SK-N-SH treated with all-trans-retinoic acid at 6 μM for 48 hours (cell line): ENCODE results near the gene ELAVL1.

Experiments used
- ATAC-seq: fragments of 200-7000 bp; cut with Tn5 transposase; 3 replicates; pipeline ENCODE4 v1.9.1; 2020; ENCODE audit warnings: mild to moderate bottlenecking, moderate library complexity
- ARNTL ChIP-seq: fragments of 450-650 bp; formaldehyde crosslinking; IDR thresholded peaks from 2 replicates; pipeline ENCODE4 v1.5.0; 2020; ENCODE audit warnings: low read depth, mild to moderate bottlenecking, moderate library complexity, borderline replicate concordance
- BACH2 ChIP-seq: fragments of 250-450 bp; sonication (Bioruptor Pico); IDR thresholded peaks from 2 replicates; pipeline ENCODE4 v1.9.0; 2021; ENCODE audit warnings: mild to moderate bottlenecking, borderline replicate concordance
- CSDC2 ChIP-seq: fragments of 250-450 bp; sonication (Bioruptor Pico); IDR thresholded peaks from 2 replicates; pipeline ENCODE4 v1.5.0; 2020; ENCODE audit warnings: mild to moderate bottlenecking, moderate library complexity
- ESRRG ChIP-seq: fragments of 250-450 bp; sonication (Bioruptor Pico); IDR thresholded peaks from 2 replicates; pipeline ENCODE4 v1.6.1; 2021; ENCODE audit warnings: mild to moderate bottlenecking
- GLIS3 ChIP-seq: fragments of 250-450 bp; sonication (Bioruptor Pico); IDR thresholded peaks from 2 replicates; pipeline ENCODE4 v1.5.0; 2020; ENCODE audit warnings: mild to moderate bottlenecking, moderate library complexity
- ISL1 ChIP-seq: fragments of 250-450 bp; sonication (Bioruptor Pico); IDR thresholded peaks from 2 replicates; pipeline ENCODE4 v2.1.2; 2022; ENCODE audit warnings: mild to moderate bottlenecking, moderate library complexity
- POU6F1 ChIP-seq: fragments of 250-450 bp; sonication (Bioruptor Pico); IDR thresholded peaks from 2 replicates; pipeline ENCODE4 v1.8.0; 2021; ENCODE audit warnings: low read depth, mild to moderate bottlenecking, moderate library complexity, borderline replicate concordance
- PPARA ChIP-seq: fragments of 250-450 bp; sonication (Bioruptor Pico); IDR thresholded peaks from 2 replicates; pipeline ENCODE4 v1.5.0; 2020; ENCODE audit warnings: mild to moderate bottlenecking, borderline replicate concordance
- RARB ChIP-seq: fragments of 250-450 bp; sonication (Bioruptor Pico); IDR thresholded peaks from 2 replicates; pipeline ENCODE4 v1.8.0; 2021; ENCODE audit warnings: mild to moderate bottlenecking, moderate library complexity
- SNAI2 ChIP-seq: fragments of 250-450 bp; sonication (Bioruptor Pico); IDR thresholded peaks from 2 replicates; pipeline ENCODE4 v1.5.0; 2020; ENCODE audit warnings: mild to moderate bottlenecking, moderate library complexity
- TCF4 ChIP-seq: fragments of 250-450 bp; sonication (Bioruptor Pico); IDR thresholded peaks from 2 replicates; pipeline ENCODE4 v1.8.0; 2021; ENCODE audit warnings: mild to moderate bottlenecking, moderate library complexity, borderline replicate concordance
- TSHZ2 ChIP-seq: fragments of 250-450 bp; sonication (Bioruptor Pico); IDR thresholded peaks from 2 replicates; pipeline ENCODE4 v1.5.0; 2020; ENCODE audit warnings: mild to moderate bottlenecking, moderate library complexity
- ZC3H10 ChIP-seq: fragments of 250-450 bp; sonication (Bioruptor Pico); IDR thresholded peaks from 2 replicates; pipeline ENCODE4 v1.5.1; 2021; ENCODE audit warnings: mild to moderate bottlenecking, moderate library complexity
- ZFP3 ChIP-seq: fragments of 250-450 bp; sonication (Bioruptor Pico); IDR thresholded peaks from 2 replicates; pipeline ENCODE4 v1.5.0; 2020; ENCODE audit warnings: mild to moderate bottlenecking, moderate library complexity
- ZFP30 ChIP-seq: fragments of 450-650 bp; formaldehyde crosslinking; IDR thresholded peaks from 2 replicates; pipeline ENCODE4 v1.5.0; 2022; ENCODE audit warnings: mild to moderate bottlenecking, moderate library complexity
- ZNF565 ChIP-seq: fragments of 450-650 bp; formaldehyde crosslinking; conservative IDR thresholded peaks from 2 replicates; pipeline ENCODE4 v1.5.0; 2020; ENCODE audit warnings: low read depth, mild to moderate bottlenecking, moderate library complexity
- ZNF70 ChIP-seq: fragments of 450-650 bp; formaldehyde crosslinking; IDR thresholded peaks from 2 replicates; pipeline ENCODE4 v1.5.0; 2020; ENCODE audit warnings: mild to moderate bottlenecking, moderate library complexity
- TF ChIP-seq, protein P1 (sequence below): fragments of 250-450 bp; sonication (Bioruptor Pico); IDR thresholded peaks from 2 replicates; pipeline ENCODE4 v1.5.1; 2020; ENCODE audit warnings: low read depth, mild to moderate bottlenecking, moderate library complexity
- TF ChIP-seq, protein P2 (sequence below): fragments of 250-450 bp; sonication (Bioruptor Pico); IDR thresholded peaks from 2 replicates; pipeline ENCODE4 v1.8.0; 2020; ENCODE audit warnings: mild to moderate bottlenecking, moderate library complexity, borderline replicate concordance
- TF ChIP-seq, protein P3 (sequence below): fragments of 250-450 bp; sonication (Bioruptor Pico); IDR thresholded peaks from 2 replicates; pipeline ENCODE4 v1.5.1; 2021; ENCODE audit warnings: mild to moderate bottlenecking, moderate library complexity

The ELAVL1 gene

DNA sequence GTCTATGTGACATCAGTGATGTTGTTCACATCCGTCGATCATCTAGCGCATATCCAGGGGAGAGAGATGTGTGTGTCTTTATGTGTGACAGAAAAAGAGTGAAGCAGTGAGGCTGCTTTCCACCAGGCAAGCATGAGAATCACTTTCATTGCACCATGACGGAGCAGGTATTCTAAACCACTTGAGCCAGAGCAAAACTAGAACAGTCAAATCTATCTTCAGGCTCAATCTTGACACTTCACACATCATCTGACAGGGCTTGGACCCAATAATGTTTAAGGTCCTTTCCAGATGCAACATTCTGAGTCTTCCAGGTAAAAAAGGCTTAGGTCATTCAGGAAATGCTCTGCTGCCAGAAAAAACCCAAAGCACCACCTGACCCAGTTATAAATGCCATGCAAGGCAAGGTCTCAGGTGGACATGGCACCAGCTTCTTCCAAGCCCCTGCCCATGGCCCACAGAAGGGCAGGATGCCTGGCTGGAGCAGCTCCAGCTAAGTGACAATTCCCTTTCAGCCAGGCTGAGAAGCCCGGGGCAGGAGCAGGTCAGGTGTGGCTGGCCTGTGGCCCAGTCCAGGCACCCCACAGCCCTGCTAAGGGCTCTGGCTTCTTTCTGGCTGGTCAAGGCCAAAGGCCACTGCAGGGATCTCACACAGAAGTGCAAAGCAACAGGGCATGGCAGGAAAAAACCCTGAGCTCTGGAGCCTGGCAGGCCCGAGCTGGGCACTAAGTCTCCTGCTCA, 5.0 kb downstream of the ELAVL1 start (continued):
- TF ChIP-seq, protein P1, sequence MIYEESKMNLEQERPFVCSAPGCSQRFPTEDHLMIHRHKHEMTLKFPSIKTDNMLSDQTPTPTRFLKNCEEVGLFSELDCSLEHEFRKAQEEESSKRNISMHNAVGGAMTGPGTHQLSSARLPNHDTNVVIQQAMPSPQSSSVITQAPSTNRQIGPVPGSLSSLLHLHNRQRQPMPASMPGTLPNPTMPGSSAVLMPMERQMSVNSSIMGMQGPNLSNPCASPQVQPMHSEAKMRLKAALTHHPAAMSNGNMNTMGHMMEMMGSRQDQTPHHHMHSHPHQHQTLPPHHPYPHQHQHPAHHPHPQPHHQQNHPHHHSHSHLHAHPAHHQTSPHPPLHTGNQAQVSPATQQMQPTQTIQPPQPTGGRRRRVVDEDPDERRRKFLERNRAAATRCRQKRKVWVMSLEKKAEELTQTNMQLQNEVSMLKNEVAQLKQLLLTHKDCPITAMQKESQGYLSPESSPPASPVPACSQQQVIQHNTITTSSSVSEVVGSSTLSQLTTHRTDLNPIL = no peak

GRCh38 chr19:7999376-7999775, 6.1 kb downstream of the ELAVL1 start:
- TF ChIP-seq SNAI2 (CRISPR knock-in tag) (no peak), ZNF70 (CRISPR knock-in tag) (no peak), ZC3H10 (CRISPR knock-in tag) (no peak), ARNTL (CRISPR knock-in tag) (no peak), GLIS3 (CRISPR knock-in tag) (no peak), TCF4 (CRISPR knock-in tag) (no peak), CSDC2 (no peak), ESRRG (no peak), BACH2 (CRISPR knock-in tag) (no peak), PPARA (no peak), TSHZ2 (CRISPR knock-in tag) (no peak)
- TF ChIP-seq, protein P2, sequence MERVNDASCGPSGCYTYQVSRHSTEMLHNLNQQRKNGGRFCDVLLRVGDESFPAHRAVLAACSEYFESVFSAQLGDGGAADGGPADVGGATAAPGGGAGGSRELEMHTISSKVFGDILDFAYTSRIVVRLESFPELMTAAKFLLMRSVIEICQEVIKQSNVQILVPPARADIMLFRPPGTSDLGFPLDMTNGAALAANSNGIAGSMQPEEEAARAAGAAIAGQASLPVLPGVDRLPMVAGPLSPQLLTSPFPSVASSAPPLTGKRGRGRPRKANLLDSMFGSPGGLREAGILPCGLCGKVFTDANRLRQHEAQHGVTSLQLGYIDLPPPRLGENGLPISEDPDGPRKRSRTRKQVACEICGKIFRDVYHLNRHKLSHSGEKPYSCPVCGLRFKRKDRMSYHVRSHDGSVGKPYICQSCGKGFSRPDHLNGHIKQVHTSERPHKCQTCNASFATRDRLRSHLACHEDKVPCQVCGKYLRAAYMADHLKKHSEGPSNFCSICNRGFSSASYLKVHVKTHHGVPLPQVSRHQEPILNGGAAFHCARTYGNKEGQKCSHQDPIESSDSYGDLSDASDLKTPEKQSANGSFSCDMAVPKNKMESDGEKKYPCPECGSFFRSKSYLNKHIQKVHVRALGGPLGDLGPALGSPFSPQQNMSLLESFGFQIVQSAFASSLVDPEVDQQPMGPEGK (CRISPR knock-in tag) = no peak
- TF ChIP-seq, protein P3, sequence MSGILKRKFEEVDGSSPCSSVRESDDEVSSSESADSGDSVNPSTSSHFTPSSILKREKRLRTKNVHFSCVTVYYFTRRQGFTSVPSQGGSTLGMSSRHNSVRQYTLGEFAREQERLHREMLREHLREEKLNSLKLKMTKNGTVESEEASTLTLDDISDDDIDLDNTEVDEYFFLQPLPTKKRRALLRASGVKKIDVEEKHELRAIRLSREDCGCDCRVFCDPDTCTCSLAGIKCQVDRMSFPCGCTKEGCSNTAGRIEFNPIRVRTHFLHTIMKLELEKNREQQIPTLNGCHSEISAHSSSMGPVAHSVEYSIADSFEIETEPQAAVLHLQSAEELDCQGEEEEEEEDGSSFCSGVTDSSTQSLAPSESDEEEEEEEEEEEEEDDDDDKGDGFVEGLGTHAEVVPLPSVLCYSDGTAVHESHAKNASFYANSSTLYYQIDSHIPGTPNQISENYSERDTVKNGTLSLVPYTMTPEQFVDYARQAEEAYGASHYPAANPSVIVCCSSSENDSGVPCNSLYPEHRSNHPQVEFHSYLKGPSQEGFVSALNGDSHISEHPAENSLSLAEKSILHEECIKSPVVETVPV (CRISPR knock-in tag) = no peak

DNA sequence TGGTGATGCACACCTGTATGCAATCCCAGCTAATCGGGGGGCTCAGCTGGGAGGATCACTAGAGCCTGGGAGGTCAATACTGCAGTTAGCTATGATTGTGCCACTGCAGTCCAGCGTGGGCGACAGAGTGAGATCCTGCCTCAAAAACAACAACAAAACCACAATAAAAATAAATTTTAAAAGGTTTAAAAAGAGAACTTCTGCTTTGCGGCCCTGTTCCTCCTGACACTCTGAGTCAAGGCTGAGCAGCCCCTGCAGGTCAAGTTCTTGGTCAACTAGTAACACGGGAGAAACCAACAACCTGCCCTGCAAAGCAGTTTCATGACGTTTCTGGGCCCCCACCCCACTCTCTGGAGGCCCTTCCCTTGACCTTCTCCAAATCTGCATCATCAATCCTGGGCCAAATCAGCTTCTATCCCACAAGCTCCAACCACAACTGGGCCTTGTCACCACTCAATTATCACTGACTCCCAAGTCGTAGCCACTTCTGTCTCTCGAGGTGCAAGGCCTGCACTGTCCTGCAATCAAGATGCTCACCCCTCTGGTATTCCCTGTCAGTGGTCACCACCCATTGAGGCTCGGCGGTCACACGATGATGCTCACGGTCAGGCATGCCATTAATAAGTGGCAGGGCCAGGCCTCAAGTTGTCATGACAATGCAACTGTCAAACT, 7.5 kb downstream of the ELAVL1 start:
- no peak for ATAC-seq
- no peak for TF ChIP-seq ZFP3 (CRISPR knock-in tag)
- TF ChIP-seq ZNF565 = no peak
- TF ChIP-seq ISL1 (CRISPR knock-in tag) = no peak
- TF ChIP-seq POU6F1 (CRISPR knock-in tag) = no peak
- no peak for TF ChIP-seq TCF4 (CRISPR knock-in tag)
- TF ChIP-seq ZFP30 (CRISPR knock-in tag) = no peak
- no peak for TF ChIP-seq RARB (CRISPR knock-in tag)
- TF ChIP-seq GLIS3 (CRISPR knock-in tag) = no peak
- TF ChIP-seq, protein P3 (CRISPR knock-in tag) = no peak
- TF ChIP-seq, protein P1 = no peak
- TF ChIP-seq ARNTL (CRISPR knock-in tag) = no peak
- TF ChIP-seq CSDC2 = no peak
- no peak for TF ChIP-seq ZNF70 (CRISPR knock-in tag)
- TF ChIP-seq SNAI2 (CRISPR knock-in tag) = no peak
- TF ChIP-seq TSHZ2 (CRISPR knock-in tag) = no peak
- TF ChIP-seq BACH2 (CRISPR knock-in tag) = no peak
- no peak for TF ChIP-seq ESRRG
- no peak for TF ChIP-seq PPARA

More at GRCh38 chr19:7999376-7999775, 6.1 kb downstream of the ELAVL1 start:
- no peak for ATAC-seq
